M059J (cell line): ENCODE measurements around the gene DLGAP1. TPM values are rescaled to one million over a fixed set of nuclear protein-coding genes. Genes with fewer than 3 reads are reported as not detected.
A peak's percentile ranks its signal among the peaks of the same experiment; 100 is the strongest.
"Not testable (repeated sequence)": the region's sequence is repeated elsewhere in the genome, so short reads cannot be mapped to it uniquely, and the experiment has no call there.

Source experiments
- DNase-seq: peaks from one replicate; pipeline ENCODE4 v3.0.0-alpha.2; 2012; ENCODE audit warnings: low read depth
- total RNA-seq: library from RNA; depleted of rRNA; stranded (reverse); fragments of >200 nt; shearing (Covaris generic); gene quantifications from 2 replicates; pipeline ENCODE4 v1.2.3, GENCODE V29; 2014

DLGAP1 gene
- total RNA-seq, 1 experiment from 2014 or later, result not detected

DNA sequence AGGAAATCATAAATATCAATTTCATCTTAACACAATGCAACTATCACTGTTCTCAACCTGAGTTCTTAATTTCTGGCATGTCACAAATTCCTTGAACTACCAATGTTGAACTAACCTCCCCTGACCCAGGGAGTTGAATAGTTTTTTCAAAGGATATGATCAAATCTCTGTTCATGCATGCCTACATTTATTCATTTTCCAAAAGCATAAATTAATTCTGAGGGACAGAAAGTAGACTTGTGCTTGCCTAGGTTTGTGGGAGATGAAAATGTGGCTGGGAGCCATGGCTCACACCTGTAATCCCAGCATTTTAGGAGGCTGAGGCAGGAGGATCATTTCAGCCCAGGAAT lies 829.4 kb downstream of the DLGAP1 start:
- peak; percentile 37 for DNase-seq

DNA sequence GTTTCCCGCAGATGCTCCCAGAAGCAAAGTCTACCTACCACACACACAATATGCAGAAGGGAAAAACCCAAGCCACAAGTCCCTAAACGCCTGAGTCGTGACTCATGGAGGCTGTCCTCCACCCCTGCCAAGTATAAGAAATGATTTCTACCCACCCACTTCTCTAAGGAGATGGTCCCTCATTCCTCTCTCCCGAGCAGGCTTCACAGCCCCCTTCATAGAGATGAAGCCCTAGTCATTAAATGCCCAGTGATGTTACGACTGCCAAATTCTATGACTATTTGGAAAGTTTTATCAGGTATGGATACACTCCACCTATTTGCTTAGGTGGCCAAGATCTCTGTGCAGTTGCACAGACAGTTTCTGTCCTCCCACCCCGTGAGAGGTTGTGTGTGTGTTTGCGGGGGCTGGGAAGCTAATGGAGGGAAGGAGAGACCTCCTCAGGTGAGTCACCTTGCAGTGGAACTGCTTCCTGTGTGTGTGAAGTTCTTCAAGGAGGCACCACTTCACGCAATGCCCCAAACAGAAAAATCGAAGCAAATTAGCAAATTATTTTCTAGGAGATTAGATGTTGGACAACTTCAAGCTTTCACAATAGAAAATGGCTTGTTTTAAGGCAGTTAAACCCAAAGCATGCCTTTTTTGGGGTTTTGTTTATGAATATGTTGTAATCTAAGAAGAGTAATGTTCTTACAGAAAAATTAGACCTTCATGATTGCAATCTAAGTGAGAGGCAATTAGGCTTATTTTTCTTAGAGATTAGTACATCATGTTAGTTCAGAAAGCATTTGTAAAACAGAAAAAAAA lies 830.0 kb downstream of the DLGAP1 start:
- peak; percentile 97 for DNase-seq

DNA sequence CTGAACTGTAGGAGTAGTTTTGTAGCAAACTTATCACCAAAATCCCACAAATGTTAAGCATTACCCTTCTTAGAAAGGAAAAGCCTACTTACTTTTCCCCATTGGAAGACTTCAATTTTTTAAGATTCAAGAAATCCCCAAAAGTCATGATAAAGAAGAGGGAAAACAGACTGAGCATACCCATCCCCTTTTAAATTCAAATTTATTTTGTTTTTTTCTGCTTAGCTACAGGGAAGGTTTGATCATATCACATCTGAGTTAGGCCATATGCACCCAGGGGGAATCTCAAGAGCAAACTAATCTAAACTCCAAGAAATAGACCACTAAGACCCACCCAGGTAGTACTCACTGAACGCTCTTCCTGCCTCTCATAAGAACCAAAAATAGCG lies 830.6 kb downstream of the DLGAP1 start:
- DNase-seq, result no peak

DNA sequence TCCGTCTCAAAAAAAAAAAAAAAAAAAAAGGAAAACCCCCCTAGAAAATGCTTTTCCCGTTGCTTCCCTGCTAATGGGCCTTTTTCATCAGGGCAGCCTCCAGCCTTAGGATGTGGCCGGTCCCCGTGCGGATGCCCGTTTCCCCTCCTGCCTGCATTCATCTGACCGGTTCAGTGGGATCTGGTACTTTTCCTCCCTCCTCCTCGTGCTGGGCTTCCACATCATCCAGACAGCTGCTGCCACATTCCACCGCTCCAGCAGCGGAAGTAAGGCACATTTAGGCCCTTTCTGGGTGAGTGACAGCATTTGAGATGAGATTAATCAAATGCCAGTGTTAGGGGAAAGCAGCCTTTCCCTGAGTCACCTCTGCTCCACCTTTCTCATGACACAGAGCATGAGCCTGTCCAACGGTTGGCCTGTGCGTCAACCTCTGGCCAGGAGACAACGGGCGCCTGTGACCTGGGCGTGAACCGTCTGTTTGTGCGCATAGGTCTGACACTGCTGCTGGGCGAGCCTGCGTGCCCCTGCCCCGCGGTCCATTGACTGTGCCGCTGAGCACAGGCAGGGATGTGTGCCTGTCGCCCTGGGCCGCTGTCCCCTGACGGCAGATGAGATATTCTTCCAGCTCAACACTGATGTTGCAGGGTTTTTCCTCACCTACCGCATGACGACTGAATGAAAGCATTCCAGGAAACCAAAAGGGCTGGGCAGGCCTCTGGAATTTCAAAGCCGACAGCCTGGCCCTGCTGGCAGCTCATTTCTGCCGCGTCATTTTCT lies 831.1 kb downstream of the DLGAP1 start:
- DNase-seq, result peak; percentile 99

DNA sequence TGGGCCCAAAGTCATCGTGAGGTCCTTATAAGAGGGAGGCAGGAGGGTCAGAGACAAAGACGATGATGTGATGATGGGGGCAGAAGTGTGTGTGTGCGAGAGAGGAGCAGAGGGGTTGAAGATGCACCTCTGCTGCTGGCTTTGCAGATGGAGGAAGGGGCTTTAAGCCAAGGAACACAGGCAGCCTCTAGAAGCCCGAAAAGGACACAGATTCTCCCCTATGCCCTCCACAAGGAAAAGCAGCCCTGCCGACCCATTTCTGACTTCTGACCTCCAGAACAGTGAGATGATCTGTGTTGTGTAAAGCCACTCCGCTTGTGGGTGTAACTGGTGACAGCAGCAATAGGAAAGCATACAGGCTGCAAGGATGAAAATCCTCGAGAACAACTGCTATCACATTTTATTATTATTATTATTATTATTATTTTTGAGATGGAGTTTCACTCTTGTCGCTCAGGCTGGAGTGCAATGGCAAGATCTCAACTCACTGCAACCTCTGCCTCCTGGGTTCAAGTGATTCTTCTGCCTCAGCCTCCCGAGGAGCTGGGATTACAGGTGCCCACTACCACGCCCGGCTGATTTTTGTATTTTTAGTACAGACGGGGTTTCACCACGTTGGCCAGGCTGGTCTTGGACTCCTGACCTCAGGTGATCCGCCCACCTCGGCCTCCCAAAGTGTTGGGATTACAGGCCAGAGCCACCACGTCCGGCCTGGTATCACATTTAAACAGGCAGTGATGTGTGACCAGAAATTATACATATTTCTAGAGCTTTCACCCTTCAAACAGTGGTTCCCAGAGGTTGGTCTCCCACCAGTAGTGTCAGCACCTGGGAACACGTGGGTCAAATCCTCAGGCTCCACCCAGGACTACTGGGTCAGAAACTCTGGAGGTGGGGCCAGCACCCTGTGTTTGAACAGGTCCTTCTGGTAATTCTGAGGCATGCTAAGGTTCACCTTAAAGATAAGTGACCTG lies 834.7 kb downstream of the DLGAP1 start:
- no peak for DNase-seq

DNA sequence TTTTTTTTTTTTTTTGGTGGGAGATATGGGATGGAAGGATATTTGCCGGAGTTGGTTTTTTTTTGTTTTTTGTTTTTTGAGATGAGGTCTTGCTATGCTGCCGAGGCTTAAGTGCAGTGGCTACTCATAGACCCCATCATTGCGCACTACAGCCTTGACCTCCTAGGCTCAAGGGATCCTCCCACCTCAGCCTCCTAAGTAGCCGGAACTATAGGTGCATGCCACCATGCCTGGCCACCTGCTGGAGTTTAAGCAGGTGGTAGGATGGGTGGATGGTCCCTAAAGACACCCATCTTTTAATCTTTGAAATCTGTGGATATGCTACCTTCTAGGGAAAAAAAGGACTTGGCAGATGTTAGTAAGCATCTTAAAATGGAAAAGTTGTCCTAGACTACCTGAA lies 835.4 kb downstream of the DLGAP1 start:
- DNase-seq, result no peak

DNA sequence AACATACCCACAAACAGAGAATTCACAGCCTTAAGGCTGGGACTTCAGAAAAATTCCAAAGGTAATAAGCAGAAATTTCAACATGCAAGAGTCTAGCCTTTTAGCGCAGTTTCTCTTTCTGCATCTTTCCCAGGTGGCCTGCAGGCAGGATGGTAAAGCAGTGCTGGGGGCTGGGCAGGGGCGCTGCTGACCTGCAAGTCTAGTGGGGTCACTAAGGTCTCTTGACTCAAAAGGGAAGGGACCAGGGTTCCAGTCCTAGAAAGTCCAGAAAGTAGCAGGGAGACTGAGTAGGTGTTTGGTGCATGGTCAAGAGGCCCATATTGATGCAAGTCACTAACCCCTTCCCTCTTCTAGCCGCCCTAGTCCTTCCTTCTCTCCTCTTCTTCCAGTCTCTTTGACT lies 835.9 kb downstream of the DLGAP1 start:
- DNase-seq, result no peak

DNA sequence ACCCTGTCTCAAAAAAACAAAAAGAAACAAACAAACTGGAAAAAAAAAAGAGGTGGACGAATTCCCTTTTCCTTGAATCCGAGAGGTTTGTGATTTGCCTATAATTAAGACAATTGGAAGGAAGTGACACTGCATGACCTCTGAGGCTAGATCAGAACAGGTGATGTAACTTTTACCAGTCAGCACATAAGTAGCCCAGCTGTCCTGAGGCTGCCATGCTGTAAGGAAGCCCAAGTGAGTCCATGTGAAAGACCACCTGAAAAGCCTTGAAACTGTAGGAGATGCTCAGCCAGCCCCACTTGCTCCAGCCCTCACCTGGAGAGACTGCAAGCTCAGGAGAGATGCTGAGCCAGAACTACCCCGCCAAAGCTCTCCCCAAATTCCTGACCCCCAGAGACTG lies 838.4 kb downstream of the DLGAP1 start:
- no peak for DNase-seq

DNA sequence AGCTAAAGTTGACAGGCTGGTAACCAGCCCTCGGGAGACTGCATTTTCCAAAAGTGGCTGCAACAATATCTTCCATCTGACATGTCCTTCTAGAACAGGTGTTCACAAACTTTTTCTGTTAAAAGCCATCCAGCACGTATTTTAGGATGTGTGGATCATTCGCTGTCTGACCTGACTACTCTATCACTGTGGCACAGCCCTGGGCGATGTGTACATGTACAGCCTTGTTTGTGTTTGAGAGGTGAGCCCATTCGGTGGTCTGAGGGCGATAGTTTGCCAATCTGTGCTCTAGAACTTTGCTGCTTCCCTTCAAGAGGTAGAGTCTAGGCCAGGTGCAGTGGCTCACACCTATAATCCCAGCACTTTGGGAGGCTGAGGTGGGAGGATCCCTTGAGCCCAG lies 839.0 kb downstream of the DLGAP1 start:
- no peak for DNase-seq

DNA sequence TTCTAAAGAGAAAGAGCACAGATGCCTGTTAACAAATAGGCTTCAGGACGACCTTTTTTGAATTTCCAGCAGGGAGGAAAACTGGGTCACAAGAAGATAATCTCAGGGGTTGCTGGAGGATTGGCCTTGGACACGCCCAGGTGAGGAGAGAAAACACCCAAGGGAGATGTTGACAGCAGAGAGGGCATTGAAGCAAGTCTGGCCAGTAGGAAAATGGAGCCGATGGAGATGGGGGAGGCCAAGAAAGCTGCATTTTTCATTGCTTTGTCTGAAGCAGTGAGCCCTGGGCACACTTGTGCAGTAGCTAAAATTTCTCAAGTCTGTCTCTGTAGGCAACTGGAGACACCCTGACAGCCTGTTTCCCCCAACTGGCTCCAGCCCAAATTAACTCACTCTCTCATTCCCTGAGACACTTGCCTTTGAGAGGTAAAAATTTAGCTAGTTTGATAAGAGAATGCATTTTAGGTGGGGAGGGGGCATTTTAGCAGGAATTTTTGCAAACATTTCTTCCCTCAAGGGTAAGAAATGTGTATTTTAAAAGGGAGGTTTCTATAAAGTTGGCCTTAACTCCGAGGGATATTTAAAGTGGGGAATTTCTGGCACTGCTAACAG lies 839.6 kb downstream of the DLGAP1 start:
- DNase-seq, result no peak

DNA sequence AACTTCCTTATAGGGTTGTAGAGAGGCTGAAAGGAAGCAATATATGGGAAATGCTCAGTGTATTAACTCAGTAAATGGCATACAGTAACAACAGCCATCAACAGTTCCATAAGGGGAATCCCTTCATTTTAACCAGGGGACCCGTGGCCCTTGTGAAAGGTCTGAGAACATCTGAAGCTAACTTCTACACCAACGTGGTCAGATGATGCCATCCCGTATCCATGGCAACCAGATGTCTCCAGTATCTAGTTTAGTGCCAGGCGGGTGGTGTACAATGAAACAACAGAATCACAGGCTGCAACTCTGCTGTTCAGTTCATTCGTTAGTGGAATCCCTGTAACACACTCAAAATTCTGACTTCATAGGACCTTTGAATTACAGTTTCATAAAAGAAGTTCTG lies 842.8 kb downstream of the DLGAP1 start:
- peak; percentile 40 for DNase-seq

DNA sequence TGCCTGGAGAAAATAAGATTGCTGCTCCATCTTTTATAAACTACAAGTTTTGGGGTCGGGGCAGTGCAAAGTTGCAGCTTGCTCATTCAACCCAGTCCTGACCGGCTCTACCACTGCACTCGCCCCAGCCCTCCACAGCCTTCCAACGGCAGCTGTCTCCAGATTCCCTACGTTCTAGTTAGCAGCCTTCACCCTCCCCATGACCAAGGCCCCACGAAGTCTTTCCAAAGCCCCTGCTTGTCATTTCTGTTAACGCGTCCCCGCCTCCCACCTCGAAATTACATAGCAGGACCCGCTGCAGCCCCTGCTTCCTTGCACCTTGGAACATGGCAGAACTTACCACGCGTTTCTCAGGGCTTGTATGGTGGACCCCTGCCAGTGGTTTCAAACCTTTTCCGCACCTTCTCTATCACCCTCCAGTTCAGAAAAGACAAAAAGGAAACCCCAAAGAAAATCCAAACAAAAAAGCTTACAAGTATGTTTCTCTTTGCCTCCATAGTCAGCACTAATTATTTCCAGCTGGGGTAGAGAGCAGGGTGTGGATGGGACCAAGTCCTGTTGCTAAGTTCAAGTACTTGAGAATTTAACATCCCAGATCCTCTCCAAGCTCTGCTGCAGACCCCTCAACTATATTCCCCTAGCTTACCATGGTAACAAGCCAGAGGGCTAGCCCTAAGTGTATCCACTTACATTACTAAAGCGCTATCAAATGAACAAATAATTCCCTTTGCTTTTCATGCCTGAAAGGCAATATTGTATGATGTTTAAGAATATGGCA lies 843.6 kb downstream of the DLGAP1 start:
- DNase-seq, result no peak

DNA sequence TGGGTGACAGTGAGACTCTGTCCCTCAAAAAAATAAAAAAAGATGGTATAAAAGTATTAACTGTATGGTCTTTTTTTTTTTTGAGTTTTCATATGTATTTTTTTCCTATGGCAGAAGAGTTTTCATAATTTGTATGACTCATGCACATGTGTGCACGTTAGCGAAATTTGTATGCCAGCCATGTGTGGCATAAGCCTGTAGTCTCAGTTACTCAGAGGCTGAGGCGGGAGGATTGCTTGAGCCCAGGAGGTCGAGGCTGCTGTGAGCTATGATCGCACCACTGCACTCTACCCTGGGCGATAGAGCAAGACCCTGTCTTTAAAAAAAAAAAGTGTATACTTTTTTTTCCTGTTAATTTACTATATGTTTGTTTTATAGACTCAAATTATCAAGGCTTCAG lies 844.3 kb downstream of the DLGAP1 start:
- DNase-seq, result no peak

DNA sequence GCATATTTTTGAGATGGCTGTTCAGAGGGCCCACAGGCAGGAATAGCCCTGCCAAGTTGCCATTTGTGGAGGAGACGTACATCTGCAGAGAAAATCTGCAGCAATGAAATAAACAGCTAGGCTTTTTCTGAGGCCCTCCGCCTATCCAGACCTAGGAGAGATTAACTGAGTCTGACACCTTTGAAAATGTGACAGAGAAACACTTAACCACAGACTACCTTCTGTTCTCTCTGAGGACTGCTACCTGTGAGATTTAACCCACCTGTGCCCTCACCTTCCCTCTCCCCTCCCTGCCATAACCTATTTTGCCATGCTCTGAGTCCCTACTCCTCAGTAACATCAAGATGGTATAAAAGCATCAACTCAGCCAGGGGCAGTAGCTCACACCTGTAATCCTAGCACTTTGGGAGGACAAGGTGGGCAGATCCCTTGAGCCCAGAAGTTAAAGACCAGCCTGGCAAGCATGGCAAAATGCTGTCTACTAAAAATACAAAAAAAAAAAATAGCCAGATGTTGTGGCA lies 844.9 kb downstream of the DLGAP1 start:
- no peak for DNase-seq

DNA sequence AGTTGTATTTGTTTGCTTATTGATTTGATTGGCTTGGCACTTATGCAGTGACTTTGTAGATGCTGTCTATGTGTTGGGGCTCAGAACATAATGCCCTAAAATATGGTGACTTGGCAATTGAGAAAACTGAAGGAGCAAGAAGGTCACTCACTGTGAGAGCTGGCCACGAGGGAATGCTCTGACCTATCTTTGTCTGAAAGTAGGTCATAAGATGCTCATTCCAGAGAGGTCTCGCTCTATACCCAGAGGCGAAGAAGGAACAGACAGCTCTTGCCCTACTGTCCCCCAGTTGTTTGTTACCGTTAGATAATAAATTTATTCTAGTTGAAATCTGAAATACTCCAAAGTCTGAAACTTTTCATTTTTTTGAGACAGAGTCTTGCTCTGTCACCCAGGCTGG lies 846.6 kb downstream of the DLGAP1 start:
- no peak for DNase-seq

DNA sequence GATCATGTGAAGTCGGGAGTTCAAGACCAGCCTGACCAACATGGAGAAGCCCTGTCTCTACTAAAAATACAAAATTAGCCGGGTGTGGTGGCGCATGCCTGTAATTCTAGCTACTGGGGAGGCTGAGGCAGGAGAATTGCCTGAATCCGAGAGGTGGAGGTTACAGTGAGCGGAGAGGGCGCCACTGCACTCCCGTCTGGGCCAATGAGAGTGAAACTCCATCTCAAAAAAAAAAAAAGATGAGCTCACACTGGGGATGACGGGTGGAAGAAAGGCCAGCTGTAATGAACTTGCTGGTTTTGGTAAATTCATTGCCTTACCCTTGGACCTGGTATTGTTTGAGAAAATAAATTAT lies 847.0 kb downstream of the DLGAP1 start:
- not testable (repeated sequence) for DNase-seq

DNA sequence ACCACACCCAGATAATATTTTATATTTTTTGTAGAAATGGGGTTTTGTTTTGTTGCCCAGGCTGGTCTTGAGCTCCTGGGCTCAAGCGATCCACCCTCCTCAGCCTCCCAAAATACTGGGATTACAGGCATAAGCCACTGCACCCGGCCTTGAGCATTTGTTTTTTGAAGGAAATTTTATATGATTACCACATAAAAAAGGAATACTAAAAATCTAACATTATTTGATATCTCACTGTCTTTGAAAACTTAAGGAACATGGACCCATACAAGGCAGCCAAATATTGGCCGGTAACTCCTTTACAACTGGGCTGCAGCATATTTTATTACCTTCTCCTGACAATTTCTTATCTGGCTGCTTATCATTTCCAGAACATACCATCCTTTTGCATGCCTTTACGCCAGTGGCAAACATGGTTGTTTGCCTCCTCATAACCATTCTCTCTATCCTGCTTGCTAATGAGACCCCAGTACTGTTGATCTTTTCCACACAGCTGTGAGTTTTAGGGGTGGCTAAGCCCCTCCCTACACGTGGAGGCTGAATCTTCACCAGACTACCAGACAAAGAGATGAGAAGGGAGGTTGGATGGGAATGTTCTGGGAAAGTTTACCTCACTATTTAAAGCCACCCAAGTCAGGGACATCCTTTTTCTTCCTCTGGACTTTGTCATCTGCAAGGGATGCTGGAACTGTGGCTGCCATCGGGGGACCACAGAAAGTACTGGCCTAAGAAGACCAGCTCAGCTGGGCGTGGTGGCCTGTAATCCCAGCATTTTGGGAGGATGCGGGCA lies 847.6 kb downstream of the DLGAP1 start:
- no peak for DNase-seq

DNA sequence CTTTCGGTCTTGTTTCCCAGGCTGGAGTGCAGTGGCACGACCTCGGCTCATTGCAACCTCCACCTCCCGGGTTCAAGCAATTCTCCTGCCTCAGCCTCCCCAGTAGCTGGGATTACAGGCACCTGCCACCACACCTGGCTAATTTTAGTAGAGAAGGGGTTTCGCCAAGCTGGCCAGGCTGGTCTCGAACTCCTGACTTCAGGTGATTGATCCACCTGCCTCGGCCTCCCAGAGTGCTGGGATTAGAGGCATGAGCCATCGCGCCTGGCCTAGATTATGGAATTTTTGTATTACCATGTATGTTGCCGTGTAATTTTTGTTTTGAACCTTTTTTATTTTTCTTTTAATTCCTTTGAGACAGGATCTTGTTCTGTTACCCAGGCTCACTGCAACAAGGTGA lies 848.2 kb downstream of the DLGAP1 start:
- DNase-seq, result not testable (repeated sequence)

DNA sequence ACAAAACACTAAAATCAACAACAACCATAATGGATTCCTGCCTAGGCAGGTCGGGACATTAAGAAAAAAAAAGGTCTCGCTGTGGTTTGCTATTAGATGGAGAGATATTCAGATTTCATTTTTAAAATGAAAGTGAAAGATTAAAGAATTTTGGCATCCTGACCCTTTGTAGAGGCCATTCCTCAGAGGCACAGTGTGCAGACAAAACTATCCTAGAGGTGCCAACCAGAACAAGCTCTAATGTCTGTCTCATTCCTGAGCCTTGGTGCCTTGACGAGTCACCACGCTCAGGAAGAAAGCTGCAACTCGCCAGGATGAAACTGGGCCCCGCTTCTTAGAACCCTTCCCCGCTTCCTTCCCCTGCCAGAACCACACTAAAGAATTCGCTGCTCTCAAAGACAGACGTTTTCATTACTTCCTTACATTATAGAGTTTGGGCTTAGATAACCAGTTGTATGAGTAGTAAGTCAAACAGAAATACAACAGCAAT lies 849.1 kb downstream of the DLGAP1 start:
- peak; percentile 74 for DNase-seq

DNA sequence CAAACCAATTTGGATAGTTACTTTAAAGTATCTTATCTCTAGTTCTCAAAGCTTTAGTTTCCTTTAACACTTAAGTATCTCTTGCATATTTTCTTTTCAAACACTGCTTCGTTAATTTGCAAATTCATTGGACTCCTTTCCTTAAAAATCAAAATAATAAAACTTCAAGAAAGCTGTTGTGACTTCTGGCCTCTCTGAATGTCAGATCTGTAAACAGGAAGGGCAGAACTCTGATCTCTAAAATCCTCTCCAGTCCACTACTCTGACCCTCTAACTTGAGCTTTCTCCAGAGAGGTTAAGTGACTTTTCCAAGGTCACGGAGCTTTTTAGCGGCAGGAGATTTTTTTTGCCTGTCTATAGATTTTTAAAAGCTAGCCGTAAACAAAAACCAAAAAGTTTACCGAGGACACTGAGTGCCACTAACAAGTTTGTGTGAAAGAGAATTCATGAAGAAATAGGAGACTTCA lies 849.6 kb downstream of the DLGAP1 start:
- peak; percentile 37 for DNase-seq
